GM21717 (cell line): Measurements from ENCODE around the gene TRIM43.
"Not testable (repeated sequence)": the region's sequence is repeated elsewhere in the genome, so short reads cannot be mapped to it uniquely, and the experiment has no call there.

Experiments used
- ATAC-seq: cut with Tn5 transposase; IDR thresholded peaks from one replicate; pipeline ENCODE4 v1.9.1; 2021; ENCODE audit warnings: mild to moderate bottlenecking, moderate library complexity; ENCODE audit not compliant: unreplicated experiment

The TRIM43 gene

GRCh38 chr2:95591701-95592100 lies at the start of gene TRIM43:
TRIM43 (plus strand) TSS chr2:95592001; CDS start chr2:95594024, 2,023 bp downstream.
- ATAC-seq: not testable (repeated sequence)

GRCh38 chr2:95551055-95551568 lies 40.7 kb upstream of the TRIM43 start:
- no peak for ATAC-seq

- no peak for ATAC-seq
Measured at GRCh38 chr2:95552911-95553310, 38.9 kb upstream of the TRIM43 start.

- no peak for ATAC-seq
Measured at GRCh38 chr2:95569170-95569569, 22.6 kb upstream of the TRIM43 start.

- ATAC-seq: no peak
Measured at GRCh38 chr2:95573866-95574265, 17.9 kb upstream of the TRIM43 start.

- no peak for ATAC-seq
Measured at GRCh38 chr2:95574506-95574905, 17.3 kb upstream of the TRIM43 start.

GRCh38 chr2:95575857-95576256 lies 15.9 kb upstream of the TRIM43 start:
- no peak for ATAC-seq

GRCh38 chr2:95578539-95578938 lies 13.3 kb upstream of the TRIM43 start:
- ATAC-seq: no peak

- ATAC-seq: not testable (repeated sequence)
Measured at GRCh38 chr2:95583545-95583944, 8.3 kb upstream of the TRIM43 start.

- ATAC-seq: not testable (repeated sequence)
Measured at GRCh38 chr2:95584321-95584720, 7.5 kb upstream of the TRIM43 start.

- not testable (repeated sequence) for ATAC-seq
Measured at GRCh38 chr2:95589777-95590536, 1.8 kb upstream of the TRIM43 start.

GRCh38 chr2:95592973-95593372 lies 1.2 kb downstream of the TRIM43 start:
- ATAC-seq: not testable (repeated sequence)

GRCh38 chr2:95595012-95595411 lies 3.2 kb downstream of the TRIM43 start:
- ATAC-seq: not testable (repeated sequence)

GRCh38 chr2:95601301-95601700 lies 9.5 kb downstream of the TRIM43 start:
- ATAC-seq: not testable (repeated sequence)

- ATAC-seq: not testable (repeated sequence)
Measured at GRCh38 chr2:95602146-95602545, 10.3 kb downstream of the TRIM43 start.

- ATAC-seq: not testable (repeated sequence)
Measured at GRCh38 chr2:95608356-95608755, 16.6 kb downstream of the TRIM43 start.

GRCh38 chr2:95609764-95610163 lies 18.0 kb downstream of the TRIM43 start:
- not testable (repeated sequence) for ATAC-seq

- ATAC-seq: not testable (repeated sequence)
Measured at GRCh38 chr2:95613048-95613447, 21.2 kb downstream of the TRIM43 start.

GRCh38 chr2:95622728-95623127 lies 30.9 kb downstream of the TRIM43 start:
- not testable (repeated sequence) for ATAC-seq

GRCh38 chr2:95630987-95631386 lies 39.2 kb downstream of the TRIM43 start:
- ATAC-seq: not testable (repeated sequence)

- ATAC-seq: not testable (repeated sequence)
Measured at GRCh38 chr2:95633626-95634259, 41.9 kb downstream of the TRIM43 start.
